ENCODE measurements around the gene WNT8B.
A peak's percentile ranks its signal among the peaks of the same experiment; 100 is the strongest.

The WNT8B gene

GRCh38 chr10:100507357-100507732, 44.5 kb downstream of the WNT8B start:
- no peak for TF ChIP-seq CSDC2 (CRISPR knock-in tag; IDR thresholded peaks at IDR 0.05)
- ATAC-seq, result no peak

- no peak for ATAC-seq
- TF ChIP-seq ESRRG (CRISPR knock-in tag; IDR thresholded peaks at IDR 0.05) (no peak), ZFP3 (CRISPR knock-in tag; IDR thresholded peaks at IDR 0.05) (no peak)
Observed at GRCh38 chr10:100508266-100508665, 45.5 kb downstream of the WNT8B start.

DNA sequence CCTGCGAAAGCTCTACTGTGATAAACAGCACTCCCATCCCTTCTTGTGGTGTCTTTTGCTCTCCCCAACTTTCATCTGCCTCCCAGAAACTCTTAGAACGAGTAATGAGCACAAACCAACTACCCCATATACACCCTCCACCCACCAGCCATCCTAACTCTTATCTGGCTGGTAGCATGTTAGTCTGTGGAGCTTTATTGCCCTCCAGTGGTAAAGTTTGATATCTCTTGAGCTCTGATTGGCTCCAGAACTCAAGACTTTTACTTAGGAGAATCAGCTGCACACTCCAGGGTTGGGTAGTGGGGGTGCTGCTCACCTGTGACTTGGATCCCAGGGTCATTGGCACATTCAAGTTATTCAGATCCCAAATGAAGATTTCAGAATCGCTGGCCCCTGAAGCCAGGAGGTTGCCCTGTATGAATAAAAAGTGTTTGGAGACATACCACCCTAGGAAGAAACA, 45.9 kb downstream of the WNT8B start:
- peak; percentile 87 for ATAC-seq
- TF ChIP-seq RARB (CRISPR knock-in tag; IDR thresholded peaks at IDR 0.05) (no peak), CREB5 (CRISPR knock-in tag; IDR thresholded peaks at IDR 0.05; ENCODE audit: low read depth) (no peak), ESRRG (CRISPR knock-in tag; IDR thresholded peaks at IDR 0.05) (no peak), BACH2 (CRISPR knock-in tag; IDR thresholded peaks at IDR 0.05; ENCODE audit: borderline replicate concordance) (no peak)

DNA sequence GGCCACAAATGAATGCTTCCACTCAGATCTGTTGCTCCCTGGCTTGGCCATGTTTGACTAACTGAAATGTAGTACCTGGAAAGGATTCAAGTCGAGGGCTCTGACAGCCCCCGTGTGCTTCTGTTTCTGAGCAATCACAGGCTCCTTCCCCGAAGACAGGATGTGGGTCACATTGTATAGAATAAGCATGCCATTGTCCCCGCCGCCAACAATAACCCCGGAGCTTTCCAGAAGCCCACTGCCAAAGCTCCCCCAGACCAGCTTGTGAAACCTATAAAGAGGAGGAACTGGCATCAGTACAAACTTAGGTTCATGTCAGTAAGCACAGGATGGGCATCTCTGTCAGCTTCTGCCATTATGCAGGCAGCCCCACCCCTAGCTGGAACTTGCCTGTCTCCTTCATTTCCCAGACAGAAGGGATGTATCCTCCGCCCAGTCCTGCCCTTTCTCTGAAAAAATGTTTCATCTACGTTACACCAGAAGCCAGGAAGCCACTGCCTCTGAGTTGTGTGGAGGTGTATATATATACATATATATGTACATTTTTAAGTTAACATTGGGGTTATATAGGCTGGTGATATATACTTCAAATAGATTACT, 46.5 kb downstream of the WNT8B start:
- no peak for ATAC-seq
- TF ChIP-seq SNAI2 (CRISPR knock-in tag; IDR thresholded peaks at IDR 0.05) (no peak), GLIS3 (CRISPR knock-in tag; IDR thresholded peaks at IDR 0.05) (no peak), OSR1 (CRISPR knock-in tag; IDR thresholded peaks at IDR 0.05) (no peak), ISL1 (CRISPR knock-in tag; IDR thresholded peaks at IDR 0.05) (no peak), ZFP30 (CRISPR knock-in tag; IDR thresholded peaks at IDR 0.05) (no peak)

DNA sequence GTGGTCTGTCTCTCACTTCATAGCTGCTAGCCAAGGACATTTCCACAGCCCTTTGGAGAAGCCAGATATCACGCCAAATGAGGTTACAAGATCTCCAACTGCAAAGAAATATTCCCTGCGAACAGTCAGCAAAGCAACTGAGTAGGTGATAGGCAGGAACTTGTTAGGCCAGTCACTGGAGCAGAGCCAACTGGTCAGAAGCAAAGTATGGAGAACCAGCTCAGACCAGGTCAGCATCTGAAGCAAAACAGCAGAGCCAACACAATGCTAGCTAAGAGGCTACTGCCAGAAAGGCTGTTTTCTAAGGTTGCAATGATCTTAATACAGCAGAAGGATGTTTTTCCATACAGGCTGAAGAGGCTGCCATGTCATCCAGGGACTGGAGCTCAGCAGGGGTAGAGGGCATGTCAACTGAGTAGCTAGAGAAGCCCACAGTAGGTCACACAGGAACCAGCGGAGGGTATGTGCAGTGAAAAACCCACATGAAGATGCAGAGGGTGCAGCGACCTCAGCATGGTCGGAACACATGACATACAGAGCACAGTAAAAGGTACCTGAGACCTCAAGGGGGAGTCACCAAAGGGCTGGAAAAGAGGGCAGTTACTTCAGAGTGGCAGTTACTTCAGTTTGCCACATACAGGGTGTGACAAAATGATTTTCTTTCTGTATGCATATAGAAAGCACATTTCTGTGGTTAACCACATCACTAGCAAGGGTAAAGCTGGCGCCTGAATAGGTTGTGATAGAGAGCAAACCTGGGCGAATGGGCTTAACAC, 47.9 kb downstream of the WNT8B start:
- no peak for ATAC-seq
- TF ChIP-seq CREB5 (CRISPR knock-in tag; IDR thresholded peaks at IDR 0.05; ENCODE audit: low read depth), result no peak
- TF ChIP-seq, protein P1, sequence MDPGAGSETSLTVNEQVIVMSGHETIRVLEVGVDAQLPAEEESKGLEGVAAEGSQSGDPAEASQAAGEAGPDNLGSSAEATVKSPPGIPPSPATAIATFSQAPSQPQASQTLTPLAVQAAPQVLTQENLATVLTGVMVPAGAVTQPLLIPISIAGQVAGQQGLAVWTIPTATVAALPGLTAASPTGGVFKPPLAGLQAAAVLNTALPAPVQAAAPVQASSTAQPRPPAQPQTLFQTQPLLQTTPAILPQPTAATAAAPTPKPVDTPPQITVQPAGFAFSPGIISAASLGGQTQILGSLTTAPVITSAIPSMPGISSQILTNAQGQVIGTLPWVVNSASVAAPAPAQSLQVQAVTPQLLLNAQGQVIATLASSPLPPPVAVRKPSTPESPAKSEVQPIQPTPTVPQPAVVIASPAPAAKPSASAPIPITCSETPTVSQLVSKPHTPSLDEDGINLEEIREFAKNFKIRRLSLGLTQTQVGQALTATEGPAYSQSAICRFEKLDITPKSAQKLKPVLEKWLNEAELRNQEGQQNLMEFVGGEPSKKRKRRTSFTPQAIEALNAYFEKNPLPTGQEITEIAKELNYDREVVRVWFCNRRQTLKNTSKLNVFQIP (CRISPR knock-in tag; IDR thresholded peaks at IDR 0.05; ENCODE audit: borderline replicate concordance, low read depth), result no peak
- TF ChIP-seq CSDC2 (CRISPR knock-in tag; IDR thresholded peaks at IDR 0.05), result no peak
- no peak for TF ChIP-seq BACH2 (CRISPR knock-in tag; IDR thresholded peaks at IDR 0.05; ENCODE audit: borderline replicate concordance)
- TF ChIP-seq, protein P2, sequence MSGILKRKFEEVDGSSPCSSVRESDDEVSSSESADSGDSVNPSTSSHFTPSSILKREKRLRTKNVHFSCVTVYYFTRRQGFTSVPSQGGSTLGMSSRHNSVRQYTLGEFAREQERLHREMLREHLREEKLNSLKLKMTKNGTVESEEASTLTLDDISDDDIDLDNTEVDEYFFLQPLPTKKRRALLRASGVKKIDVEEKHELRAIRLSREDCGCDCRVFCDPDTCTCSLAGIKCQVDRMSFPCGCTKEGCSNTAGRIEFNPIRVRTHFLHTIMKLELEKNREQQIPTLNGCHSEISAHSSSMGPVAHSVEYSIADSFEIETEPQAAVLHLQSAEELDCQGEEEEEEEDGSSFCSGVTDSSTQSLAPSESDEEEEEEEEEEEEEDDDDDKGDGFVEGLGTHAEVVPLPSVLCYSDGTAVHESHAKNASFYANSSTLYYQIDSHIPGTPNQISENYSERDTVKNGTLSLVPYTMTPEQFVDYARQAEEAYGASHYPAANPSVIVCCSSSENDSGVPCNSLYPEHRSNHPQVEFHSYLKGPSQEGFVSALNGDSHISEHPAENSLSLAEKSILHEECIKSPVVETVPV (CRISPR knock-in tag; IDR thresholded peaks at IDR 0.05), result no peak
- no peak for TF ChIP-seq PPARA (CRISPR knock-in tag; IDR thresholded peaks at IDR 0.05; ENCODE audit: borderline replicate concordance)
- no peak for TF ChIP-seq ISL1 (CRISPR knock-in tag; IDR thresholded peaks at IDR 0.05)
- no peak for TF ChIP-seq OSR1 (CRISPR knock-in tag; IDR thresholded peaks at IDR 0.05)
- TF ChIP-seq SNAI2 (CRISPR knock-in tag; IDR thresholded peaks at IDR 0.05), result no peak
- no peak for TF ChIP-seq ZC3H10 (CRISPR knock-in tag; IDR thresholded peaks at IDR 0.05)
- TF ChIP-seq ZFP30 (CRISPR knock-in tag; IDR thresholded peaks at IDR 0.05), result no peak
- TF ChIP-seq PATZ1 (CRISPR knock-in tag; IDR thresholded peaks at IDR 0.05; ENCODE audit: borderline replicate concordance), result no peak
- TF ChIP-seq ZNF565 (CRISPR knock-in tag; conservative IDR thresholded peaks at IDR 0.05; ENCODE audit: low read depth), result no peak
